HUES6 (cell line): ENCODE results near the gene TMEM72.

Experiments used
- H3K27ac ChIP-seq: 2 replicates; pipeline ENCODE4 v1.7.0; 2013; ENCODE audit warnings: low read depth, mild to moderate bottlenecking, low read length, inconsistent platforms
- H3K27me3 ChIP-seq: 2 replicates; pipeline ENCODE4 v1.6.1; 2013; ENCODE audit warnings: low read length; ENCODE audit not compliant: control insufficient read depth, insufficient read depth
- H3K36me3 ChIP-seq: 2 replicates; pipeline ENCODE4 v1.6.1; 2013; ENCODE audit warnings: low read length; ENCODE audit not compliant: control insufficient read depth, insufficient read depth
- H3K4me1 ChIP-seq: 2 replicates; pipeline ENCODE4 v1.6.1; 2013; ENCODE audit warnings: low read length; ENCODE audit not compliant: control insufficient read depth, insufficient read depth
- H3K4me3 ChIP-seq: 2 replicates; pipeline ENCODE4 v1.5.1; 2013; ENCODE audit warnings: low read depth, low read length
- H3K9ac ChIP-seq: one replicate; pipeline ENCODE4 v1.6.1; 2013; ENCODE audit warnings: mild to moderate bottlenecking, low read length
- H3K9me3 ChIP-seq: 2 replicates; pipeline ENCODE4 v1.6.1; 2013; ENCODE audit warnings: low read depth, low read length; ENCODE audit not compliant: control insufficient read depth, insufficient read depth

Gene TMEM72

GRCh38 chr10:44971935-44972757, 61.0 kb downstream of the TMEM72 start:
- Histone ChIP-seq H3K27ac (no peak overlapping the region), H3K36me3 (peaks cover 9% of the 10 kb centered on the region), H3K27me3 (no peaks in the 10 kb centered on the region), H3K4me3 (no peak overlapping the region), H3K9ac (no peak overlapping the region), H3K9me3 (no peaks in the 10 kb centered on the region), H3K4me1 (peaks cover 48% of the 10 kb centered on the region)

GRCh38 chr10:44972874-44973306, 61.8 kb downstream of the TMEM72 start:
- Histone ChIP-seq H3K9ac (no peak overlapping the region), H3K4me1 (peaks cover 48% of the 10 kb centered on the region), H3K9me3 (no peaks in the 10 kb centered on the region), H3K4me3 (no peak overlapping the region), H3K27me3 (no peaks in the 10 kb centered on the region), H3K36me3 (peaks cover 9% of the 10 kb centered on the region), H3K27ac (no peak overlapping the region)

- H3K4me3 ChIP-seq, result peak overlapping the region; percentile 11; the same call in 1 of the 2 replicates
- H3K27ac ChIP-seq, result no peak overlapping the region
- H3K36me3 ChIP-seq, result peaks cover 9% of the 10 kb centered on the region
- H3K9me3 ChIP-seq, result no peaks in the 10 kb centered on the region
- no peak overlapping the region for H3K9ac ChIP-seq
- no peaks in the 10 kb centered on the region for H3K27me3 ChIP-seq
- peaks cover 50% of the 10 kb centered on the region for H3K4me1 ChIP-seq
These were observed 62.4 kb downstream of the TMEM72 start for GRCh38 chr10:44973323-44974081.

GRCh38 chr10:44974082-44974627, 63.0 kb downstream of the TMEM72 start:
- peak overlapping the region; percentile 75 for H3K4me3 ChIP-seq
- peaks cover 56% of the 10 kb centered on the region for H3K4me1 ChIP-seq
- H3K9ac ChIP-seq, result peak overlapping the region; percentile 45
- H3K27ac ChIP-seq, result peak overlapping the region; percentile 74; the same call in 1 of the 2 replicates
- no peaks in the 10 kb centered on the region for H3K9me3 ChIP-seq
- H3K36me3 ChIP-seq, result peaks cover 9% of the 10 kb centered on the region
- no peaks in the 10 kb centered on the region for H3K27me3 ChIP-seq

- Histone ChIP-seq H3K9ac (peak overlapping the region; percentile 79), H3K36me3 (peaks cover 6% of the 10 kb centered on the region), H3K27ac (peak overlapping the region; percentile 74; the same call in 1 of the 2 replicates), H3K27me3 (no peaks in the 10 kb centered on the region), H3K4me3 (peak overlapping the region; percentile 75), H3K9me3 (no peaks in the 10 kb centered on the region), H3K4me1 (peaks cover 63% of the 10 kb centered on the region)
These were observed 63.7 kb downstream of the TMEM72 start for GRCh38 chr10:44974628-44975430.

- peaks cover 72% of the 10 kb centered on the region for H3K4me1 ChIP-seq
These were observed 64.5 kb downstream of the TMEM72 start for GRCh38 chr10:44975431-44976331.

GRCh38 chr10:44976352-44977198, 65.4 kb downstream of the TMEM72 start:
- Histone ChIP-seq H3K36me3 (no peaks in the 10 kb centered on the region), H3K9me3 (no peaks in the 10 kb centered on the region), H3K9ac (no peak overlapping the region), H3K27ac (no peak overlapping the region), H3K4me1 (peaks cover 76% of the 10 kb centered on the region), H3K4me3 (no peak overlapping the region), H3K27me3 (no peaks in the 10 kb centered on the region)

More at GRCh38 chr10:44975431-44976331, 64.5 kb downstream of the TMEM72 start:
- peak overlapping the region; percentile 14 for H3K9ac ChIP-seq
- peaks cover 4% of the 10 kb centered on the region for H3K36me3 ChIP-seq
- no peaks in the 10 kb centered on the region for H3K9me3 ChIP-seq
- no peak overlapping the region; the same call in 1 of the 2 replicates for H3K27ac ChIP-seq
- peak overlapping the region; percentile 75 for H3K4me3 ChIP-seq
- H3K27me3 ChIP-seq, result no peaks in the 10 kb centered on the region

GRCh38 chr10:44977287-44978212, 66.4 kb downstream of the TMEM72 start:
- Histone ChIP-seq H3K4me1 (peaks cover 76% of the 10 kb centered on the region), H3K27me3 (no peaks in the 10 kb centered on the region), H3K9ac (no peak overlapping the region), H3K27ac (no peak overlapping the region), H3K9me3 (no peaks in the 10 kb centered on the region), H3K36me3 (no peaks in the 10 kb centered on the region), H3K4me3 (peak overlapping the region; percentile 36; the same call in 1 of the 2 replicates)
